Measurements from ENCODE around the gene MIEN1. TPM values are rescaled to one million over a fixed set of nuclear protein-coding genes. Genes with fewer than 3 reads are reported as not detected.

The MIEN1 gene
- total and polyA plus RNA-seq, 2 of the 13 experiments (the other 11 are each of a cell fraction or from before 2014, with no cell fraction given) = 40.6 to 56.6 TPM

GRCh38 chr17:39736319-39737165, 6.2 kb upstream of the MIEN1 start (continued):
- TF ChIP-seq ATF2 (CRISPR knock-in tag; IDR thresholded peaks at IDR 0.05) (0 out of 2 replicates have a peak, but pooled peaks have one; percentile 37), ZFP62 (CRISPR knock-in tag; IDR thresholded peaks at IDR 0.05) (no peak), AKNA (CRISPR knock-in tag; IDR thresholded peaks at IDR 0.05; ENCODE audit: borderline replicate concordance) (no peak), IRF2 (CRISPR knock-in tag; IDR thresholded peaks at IDR 0.05) (peak; percentile 75), PHF21A (CRISPR knock-in tag; IDR thresholded peaks at IDR 0.05) (peak; percentile 69), KDM1A (CRISPR knock-in tag; IDR thresholded peaks at IDR 0.05) (peak; percentile 87; the same call in 1 of the 2 replicates), ZNF549 (CRISPR knock-in tag; IDR thresholded peaks at IDR 0.05) (no peak), ZNF143 (CRISPR knock-in tag; IDR thresholded peaks at IDR 0.05) (0 out of 2 replicates have a peak, but pooled peaks have one; percentile 35), BCL3 (CRISPR knock-in tag; IDR thresholded peaks at IDR 0.05) (peak; percentile 60; the same call in 1 of the 2 replicates), JUND (CRISPR knock-in tag; IDR thresholded peaks at IDR 0.05) (0 out of 2 replicates have a peak, but pooled peaks have one; percentile 24), SKIL (CRISPR knock-in tag; IDR thresholded peaks at IDR 0.05; ENCODE audit: borderline replicate concordance) (peak; percentile 52; the same call in 1 of the 2 replicates), SMAD3 (CRISPR knock-in tag; IDR thresholded peaks at IDR 0.05) (peak; percentile 39; the same call in 1 of the 2 replicates), ZNF317 (CRISPR knock-in tag; IDR thresholded peaks at IDR 0.05) (peak; percentile 37; the same call in 1 of the 2 replicates), RXRB (CRISPR knock-in tag; IDR thresholded peaks at IDR 0.05; ENCODE audit: borderline replicate concordance) (peak; percentile 88), RXRA (CRISPR knock-in tag; IDR thresholded peaks at IDR 0.05) (peak; percentile 97), POGK (CRISPR knock-in tag; conservative IDR thresholded peaks at IDR 0.05) (peak; percentile 39; the same call in 1 of the 2 replicates)

Data from HepG2 (cell line).